GM12801 (cell line): ENCODE measurements around the gene VPS13C.

Experiments
- CTCF ChIP-seq: IDR thresholded peaks from one replicate; pipeline ENCODE4 v1.5.1; 2011; ENCODE audit warnings: control low read depth; ENCODE audit not compliant: insufficient read length; ENCODE audit errors: extremely low read depth

The VPS13C gene

GRCh38 chr15:61831505-61831921 is 228.7 kb downstream of the VPS13C start:
- TF ChIP-seq CTCF: no peak

GRCh38 chr15:61830536-61831330 is 229.5 kb downstream of the VPS13C start:
- TF ChIP-seq CTCF: no peak

GRCh38 chr15:61829514-61829889 is 230.7 kb downstream of the VPS13C start:
- TF ChIP-seq CTCF: no peak

- TF ChIP-seq CTCF: no peak
These were observed 231.3 kb downstream of the VPS13C start for GRCh38 chr15:61828860-61829513.

GRCh38 chr15:61828008-61828407 is 232.2 kb downstream of the VPS13C start:
- TF ChIP-seq CTCF: no peak

- TF ChIP-seq CTCF: no peak
These were observed 233.1 kb downstream of the VPS13C start for GRCh38 chr15:61827131-61827530.

- TF ChIP-seq CTCF: no peak
These were observed 236.0 kb downstream of the VPS13C start for GRCh38 chr15:61824291-61824690.
